Liver (tissue), 9 donors: Measurements from ENCODE around the gene GTPBP1. TPM values are rescaled to one million over a fixed set of nuclear protein-coding genes. Genes with fewer than 3 reads are reported as not detected.

ENCODE experiments used
- DNase-seq: peaks from one replicate; pipeline ENCODE4 v3.0.0-alpha.2; 2017; ENCODE audit warnings: low spot score
- H3K27ac ChIP-seq, 2 donors: one replicate each; pipeline ENCODE4 v1.7.0; 2013; ENCODE audit warnings: inconsistent platforms in 2 of 2, low read length in 2 of 2, control low read depth in 1 of 2, low read depth in 1 of 2, mild to moderate bottlenecking in 1 of 2
- H3K27me3 ChIP-seq, 4 donors: one replicate each; pipeline versions ENCODE4 v1.6.1 to v1.7.0; 2013; ENCODE audit warnings: low read length in 3 of 4, inconsistent platforms in 1 of 4, mild to moderate bottlenecking in 1 of 4, moderate library complexity in 1 of 4; ENCODE audit not compliant: control insufficient read depth in 4 of 4, insufficient read depth in 4 of 4
- H3K36me3 ChIP-seq, 4 donors: one replicate each; pipeline versions ENCODE4 v1.6.1 to v1.7.0; 2013; ENCODE audit warnings: low read length in 3 of 4, mild to moderate bottlenecking in 3 of 4, low read depth in 1 of 4, moderate library complexity in 1 of 4; ENCODE audit not compliant: control insufficient read depth in 4 of 4, insufficient read depth in 3 of 4
- H3K4me1 ChIP-seq, 4 donors: one replicate each; pipeline versions ENCODE4 v1.6.1 to v1.7.0; 2013; ENCODE audit warnings: low read length in 3 of 4, mild to moderate bottlenecking in 3 of 4, moderate library complexity in 1 of 4; ENCODE audit not compliant: control insufficient read depth in 4 of 4, insufficient read depth in 4 of 4
- H3K4me3 ChIP-seq, 3 donors: one replicate each; pipeline versions ENCODE4 v1.6.1 to v1.7.0; 2013; ENCODE audit warnings: low read length in 3 of 3, control low read depth in 1 of 3, low read depth in 1 of 3, mild to moderate bottlenecking in 1 of 3
- H3K9ac ChIP-seq, 2 donors: one replicate each; pipeline ENCODE4 v1.7.0; 2013; ENCODE audit warnings: low read length in 2 of 2, mild to moderate bottlenecking in 2 of 2, moderate library complexity in 2 of 2, control low read depth in 1 of 2, low read depth in 1 of 2
- H3K9me3 ChIP-seq, 4 donors: one replicate each; pipeline versions ENCODE4 v1.6.1 to v1.7.0; 2013; ENCODE audit warnings: low read length in 3 of 4; ENCODE audit not compliant: control insufficient read depth in 4 of 4
- EGR1 ChIP-seq, 2 donors: IDR thresholded peaks; 2 replicates each; pipeline ENCODE4 v1.6.1; 2016 to 2018; ENCODE audit warnings: antibody characterized with exemption in 2 of 2, low read depth in 2 of 2
- FOXA1 ChIP-seq: IDR thresholded peaks from 2 replicates; pipeline ENCODE4 v1.6.1; 2016; ENCODE audit warnings: antibody characterized with exemption
- GABPA ChIP-seq, 2 donors: IDR thresholded peaks in 1 of 2; conservative IDR thresholded peaks in 1 of 2; 2 replicates each; pipeline ENCODE4 v1.6.1; 2016; ENCODE audit warnings: antibody characterized with exemption in 2 of 2, mild to moderate bottlenecking in 1 of 2, moderate library complexity in 1 of 2
- HNF4A ChIP-seq, 2 donors: conservative IDR thresholded peaks; 2 replicates each; pipeline ENCODE4 v1.6.1; 2016; ENCODE audit warnings: antibody characterized with exemption in 2 of 2, mild to moderate bottlenecking in 2 of 2
- HNF4G ChIP-seq: IDR thresholded peaks from 2 replicates; pipeline ENCODE4 v1.6.1; 2016; ENCODE audit warnings: antibody characterized with exemption
- JUND ChIP-seq, 2 donors: IDR thresholded peaks; 2 replicates each; pipeline ENCODE4 v1.6.1; 2016; ENCODE audit warnings: antibody characterized with exemption in 2 of 2
- MAX ChIP-seq: IDR thresholded peaks from 2 replicates; pipeline ENCODE4 v1.6.1; 2016; ENCODE audit warnings: antibody characterized with exemption
- RAD21 ChIP-seq, 2 donors: IDR thresholded peaks; 2 replicates each; pipeline ENCODE4 v1.6.1; 2016; ENCODE audit warnings: antibody characterized with exemption in 2 of 2, mild to moderate bottlenecking in 2 of 2
- RXRA ChIP-seq, 2 donors: IDR thresholded peaks; 2 replicates each; pipeline ENCODE4 v1.6.1; 2017 to 2018; ENCODE audit warnings: antibody characterized with exemption in 2 of 2, mild to moderate bottlenecking in 1 of 2
- TAF1 ChIP-seq: conservative IDR thresholded peaks from 2 replicates; pipeline ENCODE4 v1.6.1; 2016; ENCODE audit warnings: antibody characterized with exemption, mild to moderate bottlenecking
- YY1 ChIP-seq: IDR thresholded peaks from 2 replicates; pipeline ENCODE4 v1.6.1; 2016; ENCODE audit warnings: antibody characterized with exemption, mild to moderate bottlenecking
- ZBTB33 ChIP-seq: IDR thresholded peaks from 2 replicates; pipeline ENCODE4 v1.6.1; 2016; ENCODE audit warnings: antibody characterized with exemption
- WGBS: extraction: QIAGEN DNeasy Blood & Tissue Kit; methylation state at CpG from one replicate; pipeline ENCODE4 v1.1.7; 2013; 5-methylcytosine and 5-hydroxymethylcytosine counted together
- polyA plus RNA-seq, 2 donors: library from polyadenylated mRNA; stranded (reverse) in 1 of 2; unstranded in 1 of 2; fragments of 200-250 nt in 1 of 2; fragments of >200 nt in 1 of 2; fragmentation: Nextera tagmentation in 1 of 2; extraction: Ambion mirVana in 1 of 2; gene quantifications; one replicate each; pipeline versions ENCODE4 v1.2.1 to v1.2.3, GENCODE V29; 2013 to 2015
- total RNA-seq, 2 donors: library from RNA; depleted of rRNA; stranded (reverse); fragments of >200 nt; gene quantifications; one replicate each; pipeline ENCODE4 v1.2.3, GENCODE V29; 2014
- TF ChIP-seq, protein P1 (sequence below): IDR thresholded peaks from 2 replicates; pipeline ENCODE4 v1.6.1; 2016; ENCODE audit warnings: antibody characterized with exemption, mild to moderate bottlenecking
- TF ChIP-seq, protein P2 (sequence below): fragments of 150-350 bp; IDR thresholded peaks from 2 replicates; pipeline ENCODE4 v1.5.1; 2017; ENCODE audit warnings: improper control_type of control experiment, low read depth, low read length; ENCODE audit not compliant: missing input control
- donor health status: healthy.
- donor health status: healthy.
- donor health status: healthy.
- donor health status: healthy.
- donor health status: healthy.

Gene GTPBP1
- total and polyA plus RNA-seq, 4 donors, result 5.3 to 56.3 (median 16.1) TPM

DNA sequence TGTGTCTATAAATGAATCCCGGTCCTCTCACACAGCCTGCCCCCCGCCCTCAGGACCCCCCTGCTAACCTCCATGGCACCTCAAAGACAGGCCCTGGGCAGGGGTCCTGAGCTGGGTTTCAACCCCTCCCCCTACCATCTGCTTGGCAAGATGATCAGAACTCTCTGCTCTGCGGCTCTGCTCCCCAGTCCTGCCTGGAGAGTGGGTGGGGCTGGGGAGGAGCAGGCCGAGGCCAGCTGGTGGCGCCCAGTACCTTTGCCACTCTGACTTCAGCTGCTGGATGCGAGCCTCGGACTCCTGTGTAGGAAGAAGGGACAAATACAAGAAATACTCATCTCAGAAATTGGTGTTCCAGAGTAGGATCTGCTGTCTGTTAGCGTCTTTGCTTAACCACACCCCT lies 35.0 kb downstream of the GTPBP1 start:
- no peaks in the 10 kb centered on the region for H3K9me3 ChIP-seq
- H3K9ac ChIP-seq, result no peak overlapping the region
- 83% methylated on average over 8 of the region's 8 CpGs for WGBS
- H3K4me3 ChIP-seq, result no peak overlapping the region
- H3K27me3 ChIP-seq, result no peaks in the 10 kb centered on the region
- TF ChIP-seq RAD21 (IDR thresholded peaks at IDR 0.05) (no peak), HNF4A (conservative IDR thresholded peaks at IDR 0.05) (no peak), EGR1 (IDR thresholded peaks at IDR 0.05; ENCODE audit: low read depth in 2 of 2) (no peak), YY1 (no peak), HNF4G (no peak), JUND (IDR thresholded peaks at IDR 0.05) (no peak), ZBTB33 (no peak), RXRA (IDR thresholded peaks at IDR 0.05) (no peak), MAX (no peak)
- TF ChIP-seq, protein P1, sequence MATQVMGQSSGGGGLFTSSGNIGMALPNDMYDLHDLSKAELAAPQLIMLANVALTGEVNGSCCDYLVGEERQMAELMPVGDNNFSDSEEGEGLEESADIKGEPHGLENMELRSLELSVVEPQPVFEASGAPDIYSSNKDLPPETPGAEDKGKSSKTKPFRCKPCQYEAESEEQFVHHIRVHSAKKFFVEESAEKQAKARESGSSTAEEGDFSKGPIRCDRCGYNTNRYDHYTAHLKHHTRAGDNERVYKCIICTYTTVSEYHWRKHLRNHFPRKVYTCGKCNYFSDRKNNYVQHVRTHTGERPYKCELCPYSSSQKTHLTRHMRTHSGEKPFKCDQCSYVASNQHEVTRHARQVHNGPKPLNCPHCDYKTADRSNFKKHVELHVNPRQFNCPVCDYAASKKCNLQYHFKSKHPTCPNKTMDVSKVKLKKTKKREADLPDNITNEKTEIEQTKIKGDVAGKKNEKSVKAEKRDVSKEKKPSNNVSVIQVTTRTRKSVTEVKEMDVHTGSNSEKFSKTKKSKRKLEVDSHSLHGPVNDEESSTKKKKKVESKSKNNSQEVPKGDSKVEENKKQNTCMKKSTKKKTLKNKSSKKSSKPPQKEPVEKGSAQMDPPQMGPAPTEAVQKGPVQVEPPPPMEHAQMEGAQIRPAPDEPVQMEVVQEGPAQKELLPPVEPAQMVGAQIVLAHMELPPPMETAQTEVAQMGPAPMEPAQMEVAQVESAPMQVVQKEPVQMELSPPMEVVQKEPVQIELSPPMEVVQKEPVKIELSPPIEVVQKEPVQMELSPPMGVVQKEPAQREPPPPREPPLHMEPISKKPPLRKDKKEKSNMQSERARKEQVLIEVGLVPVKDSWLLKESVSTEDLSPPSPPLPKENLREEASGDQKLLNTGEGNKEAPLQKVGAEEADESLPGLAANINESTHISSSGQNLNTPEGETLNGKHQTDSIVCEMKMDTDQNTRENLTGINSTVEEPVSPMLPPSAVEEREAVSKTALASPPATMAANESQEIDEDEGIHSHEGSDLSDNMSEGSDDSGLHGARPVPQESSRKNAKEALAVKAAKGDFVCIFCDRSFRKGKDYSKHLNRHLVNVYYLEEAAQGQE, result no peak
- TF ChIP-seq, protein P2, sequence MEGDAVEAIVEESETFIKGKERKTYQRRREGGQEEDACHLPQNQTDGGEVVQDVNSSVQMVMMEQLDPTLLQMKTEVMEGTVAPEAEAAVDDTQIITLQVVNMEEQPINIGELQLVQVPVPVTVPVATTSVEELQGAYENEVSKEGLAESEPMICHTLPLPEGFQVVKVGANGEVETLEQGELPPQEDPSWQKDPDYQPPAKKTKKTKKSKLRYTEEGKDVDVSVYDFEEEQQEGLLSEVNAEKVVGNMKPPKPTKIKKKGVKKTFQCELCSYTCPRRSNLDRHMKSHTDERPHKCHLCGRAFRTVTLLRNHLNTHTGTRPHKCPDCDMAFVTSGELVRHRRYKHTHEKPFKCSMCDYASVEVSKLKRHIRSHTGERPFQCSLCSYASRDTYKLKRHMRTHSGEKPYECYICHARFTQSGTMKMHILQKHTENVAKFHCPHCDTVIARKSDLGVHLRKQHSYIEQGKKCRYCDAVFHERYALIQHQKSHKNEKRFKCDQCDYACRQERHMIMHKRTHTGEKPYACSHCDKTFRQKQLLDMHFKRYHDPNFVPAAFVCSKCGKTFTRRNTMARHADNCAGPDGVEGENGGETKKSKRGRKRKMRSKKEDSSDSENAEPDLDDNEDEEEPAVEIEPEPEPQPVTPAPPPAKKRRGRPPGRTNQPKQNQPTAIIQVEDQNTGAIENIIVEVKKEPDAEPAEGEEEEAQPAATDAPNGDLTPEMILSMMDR, result no peak
- H3K27ac ChIP-seq, result no peak overlapping the region
- DNase-seq, result no peak
- peaks cover 7 to 21% (median 16%) of the 10 kb centered on the region in 4 donors for H3K4me1 ChIP-seq
- peaks cover 51 to 98% (median 73%) of the 10 kb centered on the region in 4 donors for H3K36me3 ChIP-seq

- Histone ChIP-seq H3K4me1 (peaks cover 5 to 18% (median 13%) of the 10 kb centered on the region in 4 donors), H3K27me3 (no peaks in the 10 kb centered on the region), H3K36me3 (peaks cover 48 to 98% (median 73%) of the 10 kb centered on the region in 4 donors), H3K4me3 (no peak overlapping the region), H3K27ac (no peak overlapping the region), H3K9ac (no peak overlapping the region), H3K9me3 (no peaks in the 10 kb centered on the region)
- DNase-seq, result no peak
- WGBS, result 93% methylated on average over 9 of the region's 9 CpGs
- TF ChIP-seq HNF4G (no peak), FOXA1 (no peak), RAD21 (IDR thresholded peaks at IDR 0.05) (no peak), TAF1 (no peak), RXRA (IDR thresholded peaks at IDR 0.05) (no peak), EGR1 (IDR thresholded peaks at IDR 0.05; ENCODE audit: low read depth in 2 of 2) (no peak), GABPA (IDR thresholded peaks at IDR 0.05 in 1 of 2, conservative IDR thresholded peaks at IDR 0.05 in 1 of 2) (no peak), HNF4A (conservative IDR thresholded peaks at IDR 0.05) (no peak), JUND (IDR thresholded peaks at IDR 0.05) (no peak), MAX (no peak), ZBTB33 (no peak), YY1 (no peak)
- TF ChIP-seq, protein P2, result no peak
Observed at GRCh38 chr22:38741166-38741565, 35.4 kb downstream of the GTPBP1 start.
